ENCODE measurements around the gene TTLL13. TPM values are rescaled to one million over a fixed set of nuclear protein-coding genes. Genes with fewer than 3 reads are reported as not detected.

Gene TTLL13
- total RNA-seq, 1 donor from 2014 or later = 0.65 TPM

DNA sequence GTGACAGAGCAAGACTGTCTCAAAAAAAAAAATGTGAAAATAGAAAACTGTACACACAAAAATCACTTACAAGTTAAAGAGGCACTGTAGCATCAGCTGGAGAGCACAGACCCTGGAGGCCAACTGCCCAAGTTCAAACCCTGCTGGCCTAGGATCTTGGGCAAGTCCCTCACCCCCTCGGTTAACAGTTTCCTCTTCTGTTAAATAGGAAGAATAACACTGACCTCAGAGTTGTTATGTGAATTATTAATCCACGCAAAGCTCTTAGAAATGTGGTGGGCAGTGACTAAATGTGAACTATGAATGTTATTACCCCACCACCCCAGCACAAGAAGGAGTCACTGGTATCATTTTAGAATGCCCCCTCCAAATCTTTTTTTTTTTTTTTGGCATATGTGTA is 26.8 kb upstream of the TTLL13 start:
- Mint-ChIP-seq H3K36me3 (ENCODE audit: low read depth) (peaks cover 9% of the 10 kb centered on the region), H3K27ac (no peak overlapping the region), H3K27me3 (ENCODE audit: insufficient read depth) (no peaks in the 10 kb centered on the region), H3K9me3 (no peaks in the 10 kb centered on the region), H3K4me3 (no peak overlapping the region), H3K4me1 (ENCODE audit: low read depth) (peaks cover 10% of the 10 kb centered on the region)
- intact Hi-C loops (cut with micrococcal nuclease) = no loop called here
- DNase-seq (ENCODE audit: low spot score) = no peak

DNA sequence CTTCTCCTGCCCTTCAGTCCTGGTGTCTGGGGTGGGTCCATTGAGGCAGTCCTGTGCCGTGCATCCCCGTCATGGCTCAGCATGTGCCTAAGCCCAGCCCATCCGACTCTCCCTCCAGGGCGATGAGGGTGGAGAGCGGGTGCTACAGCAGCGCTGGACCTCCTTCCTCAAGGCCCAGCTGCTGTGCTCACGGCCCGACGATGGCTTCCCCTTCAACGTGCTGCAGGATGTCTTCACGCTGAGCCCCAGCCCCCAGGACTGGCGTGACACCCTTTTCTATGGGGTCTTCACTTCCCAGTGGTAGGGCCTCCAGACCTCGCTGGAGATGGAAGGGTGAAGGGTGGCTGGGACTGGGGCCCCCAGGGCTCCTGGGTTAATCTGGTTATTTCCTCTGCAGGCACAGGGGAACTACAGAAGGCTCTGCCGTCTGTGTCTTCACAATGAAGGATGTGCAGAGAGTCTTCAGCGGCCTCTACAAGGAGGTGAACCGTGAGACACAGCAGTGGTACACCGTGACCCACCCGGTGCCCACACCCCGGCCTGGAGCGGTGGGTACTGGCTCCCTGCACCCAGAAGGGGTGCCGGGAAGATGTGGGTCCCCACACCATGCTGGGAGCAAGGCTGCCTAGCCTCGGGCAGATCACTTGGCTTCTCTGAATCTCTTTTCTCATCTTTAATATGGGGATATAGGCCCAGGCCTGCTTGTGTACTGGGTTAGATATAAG is 25.8 kb upstream of the TTLL13 start:
- no peak for DNase-seq (ENCODE audit: low spot score)
- Mint-ChIP-seq H3K4me1 (ENCODE audit: low read depth) (peaks cover 8% of the 10 kb centered on the region), H3K27ac (no peak overlapping the region), H3K9me3 (no peaks in the 10 kb centered on the region), H3K4me3 (no peak overlapping the region), H3K36me3 (ENCODE audit: low read depth) (peaks cover 10% of the 10 kb centered on the region), H3K27me3 (ENCODE audit: insufficient read depth) (no peaks in the 10 kb centered on the region)
- intact Hi-C loops (cut with micrococcal nuclease) = no loop called here

DNA sequence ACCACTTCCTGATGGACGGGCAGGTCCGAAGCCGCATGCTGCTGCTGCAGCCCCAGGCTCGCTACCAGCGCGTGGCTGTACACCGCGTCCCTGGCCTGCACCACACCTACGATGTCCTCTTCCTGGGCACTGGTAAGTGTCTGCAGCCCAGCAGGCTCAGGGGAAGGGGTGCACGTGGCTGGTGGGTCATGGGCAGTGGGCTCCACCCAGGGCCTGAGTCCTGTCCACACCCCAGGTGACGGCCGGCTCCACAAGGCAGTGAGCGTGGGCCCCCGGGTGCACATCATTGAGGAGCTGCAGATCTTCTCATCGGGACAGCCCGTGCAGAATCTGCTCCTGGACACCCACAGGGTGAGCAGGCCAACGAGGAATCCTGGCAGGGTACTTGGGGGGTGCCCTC is 24.3 kb upstream of the TTLL13 start:
- H3K9me3 Mint-ChIP-seq = no peaks in the 10 kb centered on the region

DNA sequence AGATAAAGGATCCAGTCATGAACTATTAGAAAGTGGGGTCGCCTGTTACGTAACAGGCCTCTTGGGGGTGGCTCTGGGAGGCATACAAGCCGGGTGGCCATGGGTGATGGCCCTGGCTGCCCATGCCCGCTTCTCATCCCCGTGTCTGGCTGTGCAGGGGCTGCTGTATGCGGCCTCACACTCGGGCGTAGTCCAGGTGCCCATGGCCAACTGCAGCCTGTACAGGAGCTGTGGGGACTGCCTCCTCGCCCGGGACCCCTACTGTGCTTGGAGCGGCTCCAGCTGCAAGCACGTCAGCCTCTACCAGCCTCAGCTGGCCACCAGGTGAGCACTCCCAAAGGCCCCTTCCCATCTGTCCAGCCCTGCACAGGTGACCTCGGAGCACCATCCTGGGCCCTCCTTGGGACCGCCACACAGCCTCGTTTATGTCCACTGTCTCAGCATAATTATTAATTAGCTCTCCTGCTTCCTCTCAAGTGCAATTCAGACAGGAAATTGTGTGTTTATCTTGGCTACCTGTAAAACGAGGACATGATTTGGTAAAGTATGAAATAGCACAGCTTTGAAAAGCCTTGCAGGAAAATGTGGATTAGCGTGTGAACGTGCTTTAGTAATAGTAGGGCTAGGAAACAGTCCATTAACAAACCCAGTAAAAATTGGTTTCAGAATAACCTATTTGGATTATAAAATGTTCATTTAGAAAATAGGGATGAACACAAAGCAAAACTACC is 23.7 kb upstream of the TTLL13 start:
- no peak overlapping the region for H3K27ac Mint-ChIP-seq
- intact Hi-C loops (cut with micrococcal nuclease) = no loop called here
- peaks cover 25% of the 10 kb centered on the region for H3K36me3 Mint-ChIP-seq (ENCODE audit: low read depth)
- no peak for DNase-seq (ENCODE audit: low spot score)
- H3K27me3 Mint-ChIP-seq (ENCODE audit: insufficient read depth) = no peaks in the 10 kb centered on the region
- H3K4me1 Mint-ChIP-seq (ENCODE audit: low read depth) = peaks cover 16% of the 10 kb centered on the region
- no peaks in the 10 kb centered on the region for H3K9me3 Mint-ChIP-seq
- H3K4me3 Mint-ChIP-seq = no peak overlapping the region

More for the DNA sequence above, 24.3 kb upstream of the TTLL13 start:
- peaks cover 23% of the 10 kb centered on the region for H3K36me3 Mint-ChIP-seq (ENCODE audit: low read depth)
- H3K27ac Mint-ChIP-seq = no peak overlapping the region
- no peaks in the 10 kb centered on the region for H3K27me3 Mint-ChIP-seq (ENCODE audit: insufficient read depth)
- intact Hi-C loops (cut with micrococcal nuclease) = no loop called here
- DNase-seq (ENCODE audit: low spot score) = no peak
- no peak overlapping the region for H3K4me3 Mint-ChIP-seq
- peaks cover 10% of the 10 kb centered on the region for H3K4me1 Mint-ChIP-seq (ENCODE audit: low read depth)

DNA sequence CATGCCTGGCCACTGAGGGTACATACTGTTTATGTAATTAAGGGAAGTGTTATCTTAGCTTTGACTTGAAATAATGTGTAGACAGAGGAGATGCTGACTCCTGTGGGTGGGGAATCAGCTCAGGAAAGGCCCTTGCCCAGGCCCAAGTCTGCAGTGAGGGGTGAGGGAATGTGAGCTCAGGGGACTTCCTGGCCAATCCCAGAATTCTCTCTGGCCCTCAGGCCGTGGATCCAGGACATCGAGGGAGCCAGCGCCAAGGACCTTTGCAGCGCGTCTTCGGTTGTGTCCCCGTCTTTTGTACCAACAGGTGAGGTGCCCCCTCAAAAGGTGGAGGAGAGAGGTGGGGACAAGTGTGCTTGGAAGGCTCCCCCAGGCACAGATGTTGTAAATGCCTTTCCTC is 22.0 kb upstream of the TTLL13 start:
- intact Hi-C loops (cut with micrococcal nuclease) = no loop called here
- no peaks in the 10 kb centered on the region for H3K27me3 Mint-ChIP-seq (ENCODE audit: insufficient read depth)
- no peaks in the 10 kb centered on the region for H3K9me3 Mint-ChIP-seq
- H3K4me1 Mint-ChIP-seq (ENCODE audit: low read depth) = peaks cover 32% of the 10 kb centered on the region
- no peak overlapping the region for H3K27ac Mint-ChIP-seq
- H3K36me3 Mint-ChIP-seq (ENCODE audit: low read depth) = peaks cover 35% of the 10 kb centered on the region
- no peak overlapping the region for H3K4me3 Mint-ChIP-seq
- DNase-seq (ENCODE audit: low spot score) = no peak

DNA sequence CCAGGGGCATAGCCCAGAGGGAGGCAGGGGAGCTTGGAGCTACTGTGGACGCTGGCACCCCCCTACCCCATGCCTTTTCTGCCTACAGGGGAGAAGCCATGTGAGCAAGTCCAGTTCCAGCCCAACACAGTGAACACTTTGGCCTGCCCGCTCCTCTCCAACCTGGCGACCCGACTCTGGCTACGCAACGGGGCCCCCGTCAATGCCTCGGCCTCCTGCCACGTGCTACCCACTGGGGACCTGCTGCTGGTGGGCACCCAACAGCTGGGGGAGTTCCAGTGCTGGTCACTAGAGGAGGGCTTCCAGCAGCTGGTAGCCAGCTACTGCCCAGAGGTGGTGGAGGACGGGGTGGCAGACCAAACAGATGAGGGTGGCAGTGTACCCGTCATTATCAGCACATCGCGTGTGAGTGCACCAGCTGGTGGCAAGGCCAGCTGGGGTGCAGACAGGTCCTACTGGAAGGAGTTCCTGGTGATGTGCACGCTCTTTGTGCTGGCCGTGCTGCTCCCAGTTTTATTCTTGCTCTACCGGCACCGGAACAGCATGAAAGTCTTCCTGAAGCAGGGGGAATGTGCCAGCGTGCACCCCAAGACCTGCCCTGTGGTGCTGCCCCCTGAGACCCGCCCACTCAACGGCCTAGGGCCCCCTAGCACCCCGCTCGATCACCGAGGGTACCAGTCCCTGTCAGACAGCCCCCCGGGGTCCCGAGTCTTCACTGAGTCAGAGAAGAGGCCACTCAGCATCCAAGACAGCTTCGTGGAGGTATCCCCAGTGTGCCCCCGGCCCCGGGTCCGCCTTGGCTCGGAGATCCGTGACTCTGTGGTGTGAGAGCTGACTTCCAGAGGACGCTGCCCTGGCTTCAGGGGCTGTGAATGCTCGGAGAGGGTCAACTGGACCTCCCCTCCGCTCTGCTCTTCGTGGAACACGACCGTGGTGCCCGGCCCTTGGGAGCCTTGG is 21.3 kb upstream of the TTLL13 start:
- Mint-ChIP-seq H3K9me3 (no peaks in the 10 kb centered on the region), H3K36me3 (ENCODE audit: low read depth) (peaks cover 40% of the 10 kb centered on the region), H3K27ac (no peak overlapping the region), H3K4me3 (no peak overlapping the region), H3K27me3 (ENCODE audit: insufficient read depth) (no peaks in the 10 kb centered on the region), H3K4me1 (ENCODE audit: low read depth) (peaks cover 40% of the 10 kb centered on the region)
- DNase-seq (ENCODE audit: low spot score) = no peak
- intact Hi-C loops (cut with micrococcal nuclease) = no loop called here

DNA sequence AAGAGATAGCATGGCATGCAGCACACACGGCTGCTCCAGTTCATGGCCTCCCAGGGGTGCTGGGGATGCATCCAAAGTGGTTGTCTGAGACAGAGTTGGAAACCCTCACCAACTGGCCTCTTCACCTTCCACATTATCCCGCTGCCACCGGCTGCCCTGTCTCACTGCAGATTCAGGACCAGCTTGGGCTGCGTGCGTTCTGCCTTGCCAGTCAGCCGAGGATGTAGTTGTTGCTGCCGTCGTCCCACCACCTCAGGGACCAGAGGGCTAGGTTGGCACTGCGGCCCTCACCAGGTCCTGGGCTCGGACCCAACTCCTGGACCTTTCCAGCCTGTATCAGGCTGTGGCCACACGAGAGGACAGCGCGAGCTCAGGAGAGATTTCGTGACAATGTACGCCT is 20.4 kb upstream of the TTLL13 start:
- Mint-ChIP-seq H3K27me3 (ENCODE audit: insufficient read depth) (no peaks in the 10 kb centered on the region), H3K36me3 (ENCODE audit: low read depth) (peaks cover 38% of the 10 kb centered on the region), H3K4me3 (no peak overlapping the region), H3K4me1 (ENCODE audit: low read depth) (peaks cover 40% of the 10 kb centered on the region), H3K9me3 (no peaks in the 10 kb centered on the region), H3K27ac (no peak overlapping the region)
- intact Hi-C loops (cut with micrococcal nuclease) = no loop called here
- no peak for DNase-seq (ENCODE audit: low spot score)

DNA sequence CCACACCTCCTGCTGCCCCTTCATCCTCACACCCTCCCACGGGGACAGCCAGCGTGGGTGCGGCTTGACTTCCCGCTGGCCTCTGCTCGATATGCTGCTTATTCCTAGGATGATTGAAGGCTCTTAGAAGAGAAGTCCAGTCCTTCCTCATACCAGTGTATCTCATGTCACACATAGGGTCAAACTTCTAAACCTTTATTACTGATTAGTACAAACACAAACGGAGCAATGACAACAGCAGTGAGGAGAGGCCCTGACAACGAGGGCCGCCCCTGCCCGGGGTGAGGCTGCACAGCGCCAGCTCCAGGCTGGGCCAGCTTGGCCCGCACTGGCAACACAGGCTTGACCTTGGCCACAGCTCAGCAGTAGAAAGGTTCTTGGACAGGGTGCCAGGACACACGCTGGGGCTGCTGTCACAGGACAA is 19.3 kb upstream of the TTLL13 start:
- Mint-ChIP-seq H3K36me3 (ENCODE audit: low read depth) (peaks cover 38% of the 10 kb centered on the region), H3K27ac (peak overlapping the region; percentile 53), H3K9me3 (no peaks in the 10 kb centered on the region), H3K4me3 (peak overlapping the region; percentile 93), H3K4me1 (ENCODE audit: low read depth) (peaks cover 48% of the 10 kb centered on the region), H3K27me3 (ENCODE audit: insufficient read depth) (no peaks in the 10 kb centered on the region)
- DNase-seq (ENCODE audit: low spot score) = no peak
- intact Hi-C loops (cut with micrococcal nuclease) = no loop called here

DNA sequence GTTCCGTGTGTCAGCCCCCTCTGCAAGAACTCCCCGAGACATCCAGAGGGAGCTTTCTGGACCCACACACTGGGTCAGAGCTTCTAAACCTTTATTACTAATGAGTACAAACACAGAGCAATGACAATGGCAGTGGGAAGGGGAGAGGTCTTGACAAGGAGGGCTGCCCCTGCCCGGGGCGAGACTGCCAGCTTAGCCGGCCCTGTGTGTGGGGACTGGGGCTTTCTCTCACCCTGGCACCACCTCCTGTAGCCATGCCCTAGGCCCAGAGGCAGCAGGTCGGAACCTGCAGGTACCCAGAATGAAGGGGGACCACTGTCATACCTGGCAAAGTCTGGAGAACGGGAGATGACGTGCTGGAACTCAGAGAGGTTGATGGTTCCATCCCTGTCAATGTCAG is 18.7 kb upstream of the TTLL13 start:
- H3K4me1 Mint-ChIP-seq (ENCODE audit: low read depth) = peaks cover 50% of the 10 kb centered on the region
- H3K27ac Mint-ChIP-seq = peak overlapping the region; percentile 94
- no peaks in the 10 kb centered on the region for H3K9me3 Mint-ChIP-seq
- intact Hi-C loops (cut with micrococcal nuclease) = loop anchor here (1.0 kb wide), 1 partner anchor 487 kb away; the partner anchor contains the start of gene BLM
- no peak for DNase-seq (ENCODE audit: low spot score)
- no peaks in the 10 kb centered on the region for H3K27me3 Mint-ChIP-seq (ENCODE audit: insufficient read depth)
- H3K4me3 Mint-ChIP-seq = peak overlapping the region; percentile 93
- H3K36me3 Mint-ChIP-seq (ENCODE audit: low read depth) = peaks cover 38% of the 10 kb centered on the region

DNA sequence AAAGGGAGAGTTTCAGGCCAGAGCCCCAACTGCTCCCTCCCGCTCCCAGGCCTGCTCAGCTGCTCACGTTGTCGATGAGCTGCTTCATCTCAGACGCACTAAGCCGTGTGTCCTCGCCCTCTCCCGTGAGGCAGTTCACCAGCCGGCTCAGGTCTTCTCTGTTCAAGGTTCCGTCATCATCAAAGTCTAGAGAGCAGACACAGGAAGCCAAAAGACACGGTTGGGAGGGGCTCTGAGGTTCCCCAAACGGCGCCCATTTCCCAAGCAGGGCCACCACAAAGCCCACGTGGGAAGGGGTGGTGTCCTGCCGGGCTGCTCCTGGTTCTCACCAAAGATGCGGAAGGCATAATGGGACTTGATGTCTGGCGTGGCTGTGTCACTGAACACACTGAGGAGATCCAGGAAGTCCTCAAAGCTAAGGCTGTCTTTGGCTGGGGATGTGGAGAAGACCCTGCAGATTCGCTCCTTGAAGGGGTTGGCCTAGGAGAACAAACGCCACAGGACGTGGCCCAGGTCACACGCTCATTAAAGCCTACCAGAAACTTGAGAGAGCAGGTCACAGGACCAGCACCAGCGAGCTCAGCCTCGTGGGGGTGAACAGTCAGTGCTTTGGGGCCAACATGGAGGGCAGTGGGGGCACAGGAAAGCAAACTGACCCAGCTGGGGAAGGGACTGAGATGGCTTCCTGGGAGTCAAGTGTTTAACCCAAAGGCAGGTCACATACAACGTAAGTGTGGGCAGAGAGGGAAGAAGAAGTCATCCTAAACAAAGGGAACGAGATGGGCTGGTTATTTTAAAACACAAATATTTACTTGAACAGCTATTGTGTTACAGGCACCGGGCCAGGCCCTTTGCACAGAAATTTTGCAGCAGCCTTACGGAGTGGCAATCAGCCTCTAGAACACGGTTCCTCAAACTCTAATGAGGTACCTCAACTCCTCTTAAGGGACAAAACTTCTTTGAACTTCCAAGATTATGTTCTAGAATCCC is 18.0 kb upstream of the TTLL13 start:
- peak overlapping the region; percentile 93 for H3K4me3 Mint-ChIP-seq
- intact Hi-C loops (cut with micrococcal nuclease) = loop anchor here (1.0 to 2.0 kb wide), 3 partner anchors 131 to 703 kb away; partner anchors contain the start of genes BLM and UNC45A
- H3K4me1 Mint-ChIP-seq (ENCODE audit: low read depth) = peaks cover 53% of the 10 kb centered on the region
- H3K27ac Mint-ChIP-seq = peak overlapping the region; percentile 94
- peak; percentile 80 for DNase-seq (ENCODE audit: low spot score)
- H3K9me3 Mint-ChIP-seq = no peaks in the 10 kb centered on the region
- H3K27me3 Mint-ChIP-seq (ENCODE audit: insufficient read depth) = no peaks in the 10 kb centered on the region
- H3K36me3 Mint-ChIP-seq (ENCODE audit: low read depth) = peaks cover 37% of the 10 kb centered on the region

DNA sequence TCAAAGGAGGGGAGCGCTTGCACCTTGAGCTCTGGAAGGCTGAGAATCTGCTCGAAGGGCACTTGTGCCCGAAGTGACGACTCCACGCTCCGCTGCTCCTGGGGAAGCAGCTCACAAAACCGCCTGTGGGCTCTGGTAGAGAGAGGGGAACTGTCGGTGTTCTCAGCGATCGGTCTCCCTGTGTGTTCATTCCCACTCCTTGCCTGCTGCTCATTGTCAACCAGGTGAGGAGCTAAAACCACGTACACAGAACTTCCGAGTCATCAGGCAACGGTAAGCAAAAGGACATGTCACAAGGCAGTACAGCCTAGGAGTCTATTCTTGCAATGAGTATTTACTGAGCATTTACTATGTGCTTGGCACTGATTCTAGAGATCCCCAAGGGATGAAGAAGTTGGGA is 17.2 kb upstream of the TTLL13 start:
- no peak for DNase-seq (ENCODE audit: low spot score)
- Mint-ChIP-seq H3K9me3 (no peaks in the 10 kb centered on the region), H3K36me3 (ENCODE audit: low read depth) (peaks cover 35% of the 10 kb centered on the region), H3K4me1 (ENCODE audit: low read depth) (peaks cover 55% of the 10 kb centered on the region), H3K27me3 (ENCODE audit: insufficient read depth) (no peaks in the 10 kb centered on the region), H3K27ac (peak overlapping the region; percentile 94), H3K4me3 (peak overlapping the region; percentile 93)
- intact Hi-C loops (cut with micrococcal nuclease) = loop anchor here (2.0 kb wide), 2 partner anchors 131 to 703 kb away; partner anchors contain the start of gene UNC45A
